ENCODE results near the gene FZD10. TPM values are rescaled to one million over a fixed set of nuclear protein-coding genes. Genes with fewer than 3 reads are reported as not detected.

FZD10 gene
- polyA plus RNA-seq, 1 donor (not counting 4 experiments of a cell fraction or from before 2014, with no cell fraction given) = 0.55 TPM

GRCh38 chr12:130120012-130120805 is 42.1 kb upstream of the FZD10 start:
- Histone ChIP-seq H3K9me1 (ENCODE audit: control insufficient read depth, extremely low read depth, insufficient read depth, low read length) (no peaks in the 10 kb centered on the region), H3K4me2 (ENCODE audit: control insufficient read depth, extremely low read depth, insufficient read depth, low read depth, low read length) (no peak overlapping the region), H3K9ac (ENCODE audit: control insufficient read depth, extremely low read depth, insufficient read depth, low read length) (peak overlapping the region; percentile 26), H3K4me3 (ENCODE audit: control insufficient read depth in 2 of 3, extremely low read depth in 1 of 3, insufficient read depth in 2 of 3, low read depth in 1 of 3, low read length in 3 of 3) (no peak overlapping the region), H4K20me1 (ENCODE audit: control insufficient read depth, extremely low read depth, insufficient read depth, low read length) (no peaks in the 10 kb centered on the region), H3K27me3 (ENCODE audit: control insufficient read depth, extremely low read depth, insufficient read depth, low read length) (no peaks in the 10 kb centered on the region), H3K4me1 (ENCODE audit: control insufficient read depth, extremely low read depth, insufficient read depth, low read length) (peaks cover 27% of the 10 kb centered on the region), H2AFZ (ENCODE audit: control insufficient read depth, low read length) (no peak overlapping the region), H3K36me3 (ENCODE audit: control insufficient read depth in 2 of 2, extremely low read depth in 1 of 2, insufficient read depth in 2 of 2, low read length in 2 of 2) (no peaks in the 10 kb centered on the region), H3K79me2 (ENCODE audit: control insufficient read depth, insufficient read depth, low read length) (no peaks in the 10 kb centered on the region), H3K27ac (ENCODE audit: control insufficient read depth, insufficient read depth, low read length) (peak overlapping the region; percentile 3), H3K9me3 (ENCODE audit: control insufficient read depth, low read depth, low read length) (no peaks in the 10 kb centered on the region)
- TF ChIP-seq EZH2 (IDR thresholded peaks at IDR 0.05; ENCODE audit: low read length) (no peak), CTCF (optimal IDR thresholded peaks at IDR 0.05 in 1 of 3, IDR thresholded peaks at IDR 0.05 in 1 of 3, conservative IDR thresholded peaks at IDR 0.05 in 1 of 3; ENCODE audit: extremely low read depth in 1 of 3, insufficient read depth in 2 of 3, low read length in 3 of 3) (no peak)
- dilution Hi-C loops (cut with MboI; ENCODE audit: extremely low pct_ligation_motif_present, low sequenced_read_pairs) = no loop called here
- FAIRE-seq (no peak), DNase-seq (ENCODE audit: low read depth, low spot score) (no peak)

- no peak overlapping the region for H2AFZ ChIP-seq (ENCODE audit: control insufficient read depth, low read length)
- H3K36me3 ChIP-seq (ENCODE audit: control insufficient read depth in 2 of 2, extremely low read depth in 1 of 2, insufficient read depth in 2 of 2, low read length in 2 of 2) = no peaks in the 10 kb centered on the region
- no peak overlapping the region for H3K27ac ChIP-seq (ENCODE audit: control insufficient read depth, insufficient read depth, low read length)
- no peak overlapping the region for H3K4me3 ChIP-seq (ENCODE audit: control insufficient read depth in 2 of 3, extremely low read depth in 1 of 3, insufficient read depth in 2 of 3, low read depth in 1 of 3, low read length in 3 of 3)
- no peaks in the 10 kb centered on the region for H3K9me3 ChIP-seq (ENCODE audit: control insufficient read depth, low read depth, low read length)
- no peaks in the 10 kb centered on the region for H3K27me3 ChIP-seq (ENCODE audit: control insufficient read depth, extremely low read depth, insufficient read depth, low read length)
- dilution Hi-C loops (cut with MboI; ENCODE audit: extremely low pct_ligation_motif_present, low sequenced_read_pairs) = no loop called here
- no peak for FAIRE-seq
- no peaks in the 10 kb centered on the region for H3K79me2 ChIP-seq (ENCODE audit: control insufficient read depth, insufficient read depth, low read length)
- TF ChIP-seq CTCF (optimal IDR thresholded peaks at IDR 0.05 in 1 of 3, IDR thresholded peaks at IDR 0.05 in 1 of 3, conservative IDR thresholded peaks at IDR 0.05 in 1 of 3; ENCODE audit: extremely low read depth in 1 of 3, insufficient read depth in 2 of 3, low read length in 3 of 3) (no peak), EZH2 (IDR thresholded peaks at IDR 0.05; ENCODE audit: low read length) (no peak)
- no peak overlapping the region for H3K9ac ChIP-seq (ENCODE audit: control insufficient read depth, extremely low read depth, insufficient read depth, low read length)
- H3K4me1 ChIP-seq (ENCODE audit: control insufficient read depth, extremely low read depth, insufficient read depth, low read length) = peaks cover 39% of the 10 kb centered on the region
- H4K20me1 ChIP-seq (ENCODE audit: control insufficient read depth, extremely low read depth, insufficient read depth, low read length) = no peaks in the 10 kb centered on the region
- no peaks in the 10 kb centered on the region for H3K9me1 ChIP-seq (ENCODE audit: control insufficient read depth, extremely low read depth, insufficient read depth, low read length)
- H3K4me2 ChIP-seq (ENCODE audit: control insufficient read depth, extremely low read depth, insufficient read depth, low read depth, low read length) = no peak overlapping the region
- no peak for DNase-seq (ENCODE audit: low read depth, low spot score)
These were observed 40.9 kb upstream of the FZD10 start for GRCh38 chr12:130121226-130122000.

Measured in keratinocyte (primary cell).